ENCODE results near the gene DTX3. TPM values are rescaled to one million over a fixed set of nuclear protein-coding genes. Genes with fewer than 3 reads are reported as not detected.

Gene DTX3
- total RNA-seq, 1 donor from 2014 or later: 3.7 TPM

- TF ChIP-seq CTCF (IDR thresholded peaks at IDR 0.05; ENCODE audit: insufficient read depth, low read length, severe bottlenecking): no peak
- FAIRE-seq (peak; percentile 23), DNase-seq (ENCODE audit: low read depth) (peak; percentile 67)
- Histone ChIP-seq H3K4me3 (ENCODE audit: low read depth, low read length) (no peak overlapping the region), H3K36me3 (ENCODE audit: control insufficient read depth, insufficient read depth, low read length) (no peaks in the 10 kb centered on the region), H3K27me3 (ENCODE audit: control insufficient read depth, insufficient read depth, low read length) (no peaks in the 10 kb centered on the region)
These were observed 53.1 kb downstream of the DTX3 start for GRCh38 chr12:57657744-57658143.

GRCh38 chr12:57658890-57659289 lies 54.3 kb downstream of the DTX3 start:
- Histone ChIP-seq H3K27me3 (ENCODE audit: control insufficient read depth, insufficient read depth, low read length) (no peaks in the 10 kb centered on the region), H3K36me3 (ENCODE audit: control insufficient read depth, insufficient read depth, low read length) (no peaks in the 10 kb centered on the region), H3K4me3 (ENCODE audit: low read depth, low read length) (no peak overlapping the region)
- TF ChIP-seq CTCF (IDR thresholded peaks at IDR 0.05; ENCODE audit: insufficient read depth, low read length, severe bottlenecking): no peak
- no peak for DNase-seq (ENCODE audit: low read depth)
- no peak for FAIRE-seq

Other genes with a start within 250 kb of the DTX3 start
- gene R3HDM2, start 173.8 kb upstream of the DTX3 start, total RNA-seq: 5.5 and 6.4 TPM in 2 replicates
- gene INHBC, start 170.0 kb upstream of the DTX3 start, total RNA-seq: not detected in 2 replicates
- gene INHBE, start 149.5 kb upstream of the DTX3 start, total RNA-seq: 0.26 and 1.3 TPM in 2 replicates
- gene GLI1, start 145.0 kb upstream of the DTX3 start, total RNA-seq: under 0.01 and 0.26 TPM in 2 replicates
- gene ARHGAP9, start 125.0 kb upstream of the DTX3 start, total RNA-seq: not detected in 2 replicates
- 374 and 477 TPM in 2 replicates for gene MARS1, start 116.8 kb upstream of the DTX3 start, total RNA-seq
- gene DDIT3, start 84.3 kb upstream of the DTX3 start, total RNA-seq: 213 and 231 TPM in 2 replicates
- gene MBD6, start 82.0 kb upstream of the DTX3 start, total RNA-seq: 5.0 and 5.1 TPM in 2 replicates
- 65.8 and 87.9 TPM in 2 replicates for gene DCTN2, start 57.6 kb upstream of the DTX3 start, total RNA-seq
- under 0.01 and 0.26 TPM in 2 replicates for gene KIF5A, start 54.8 kb upstream of the DTX3 start, total RNA-seq
- 38.4 and 46.3 TPM in 2 replicates for gene PIP4K2C, start 13.6 kb upstream of the DTX3 start, total RNA-seq
- 0.26 and 0.53 TPM in 2 replicates for gene ARHGEF25, start 6.6 kb downstream of the DTX3 start, total RNA-seq
- gene B4GALNT1, start 28.4 kb downstream of the DTX3 start, total RNA-seq: 0.13 TPM in 1 of 2 replicates, not detected in the other
- 182 and 405 TPM in 2 replicates for gene OS9, start 89.3 kb downstream of the DTX3 start, total RNA-seq
- under 0.01 TPM in 2 replicates for gene AGAP2, start 133.9 kb downstream of the DTX3 start, total RNA-seq
- 100 and 109 TPM in 2 replicates for gene TSPAN31, start 140.2 kb downstream of the DTX3 start, total RNA-seq
- gene CDK4, start 147.5 kb downstream of the DTX3 start, total RNA-seq: 61.3 and 113 TPM in 2 replicates
- 6.3 and 8.1 TPM in 2 replicates for gene MARCHF9, start 150.3 kb downstream of the DTX3 start, total RNA-seq
- gene CYP27B1, start 162.3 kb downstream of the DTX3 start, total RNA-seq: 0.77 and 3.9 TPM in 2 replicates
- 2.8 and 5.8 TPM in 2 replicates for gene METTL1, start 167.3 kb downstream of the DTX3 start, total RNA-seq
- 4.5 and 7.1 TPM in 2 replicates for gene EEF1AKMT3, start 167.8 kb downstream of the DTX3 start, total RNA-seq
- 15.7 and 17.9 TPM in 2 replicates for gene TSFM, start 178.0 kb downstream of the DTX3 start, total RNA-seq
- 0.79 and 1.9 TPM in 2 replicates for gene AVIL, start 213.9 kb downstream of the DTX3 start, total RNA-seq
- gene CTDSP2, start 241.9 kb downstream of the DTX3 start, total RNA-seq: 29.3 and 36.3 TPM in 2 replicates